GM21423 (cell line): ENCODE measurements around the gene CACFD1.

ENCODE experiments used
- ATAC-seq: cut with Tn5 transposase; IDR thresholded peaks from one replicate; pipeline ENCODE4 v1.9.1; 2021; ENCODE audit warnings: mild to moderate bottlenecking, moderate library complexity; ENCODE audit not compliant: unreplicated experiment

Gene CACFD1

GRCh38 chr9:133459476-133460404 lies at the start of gene CACFD1:
CACFD1 (plus strand) TSS chr9:133459978; CDS start chr9:133460067, 89 bp downstream.
- ATAC-seq: peak; percentile 77

GRCh38 chr9:133415170-133415569 lies 44.6 kb upstream of the CACFD1 start:
- no peak for ATAC-seq

GRCh38 chr9:133417541-133418461 lies 42.0 kb upstream of the CACFD1 start, which contains the start of gene REXO4:
REXO4 (minus strand) TSS chr9:133418010; CDS start chr9:133417844, 166 bp downstream.
- peak; percentile 70 for ATAC-seq

GRCh38 chr9:133419005-133419404 lies 40.8 kb upstream of the CACFD1 start:
- ATAC-seq: no peak

- ATAC-seq: no peak
Measured at GRCh38 chr9:133420392-133420827, 39.4 kb upstream of the CACFD1 start.

GRCh38 chr9:133421615-133422542 lies 37.9 kb upstream of the CACFD1 start, which contains the start of gene ADAMTS13:
ADAMTS13 (plus strand) TSS chr9:133422367; CDS start chr9:133422444, 77 bp downstream.
- no peak for ATAC-seq

GRCh38 chr9:133423216-133423615 lies 36.6 kb upstream of the CACFD1 start:
- no peak for ATAC-seq

- ATAC-seq: no peak
Measured at GRCh38 chr9:133424187-133424586, 35.6 kb upstream of the CACFD1 start.

- ATAC-seq: no peak
Measured at GRCh38 chr9:133425049-133425632, 34.6 kb upstream of the CACFD1 start.

GRCh38 chr9:133426011-133426410 lies 33.8 kb upstream of the CACFD1 start:
- ATAC-seq: no peak

- ATAC-seq: no peak
Measured at GRCh38 chr9:133427658-133428348, 32.0 kb upstream of the CACFD1 start.

GRCh38 chr9:133428617-133429101 lies 31.1 kb upstream of the CACFD1 start:
- ATAC-seq: no peak

- ATAC-seq: no peak
Measured at GRCh38 chr9:133429214-133429613, 30.6 kb upstream of the CACFD1 start.

GRCh38 chr9:133429641-133430161 lies 30.1 kb upstream of the CACFD1 start:
- ATAC-seq: no peak

- ATAC-seq: no peak
Measured at GRCh38 chr9:133430244-133430643, 29.5 kb upstream of the CACFD1 start.

GRCh38 chr9:133433351-133433843 lies 26.4 kb upstream of the CACFD1 start:
- ATAC-seq: no peak

GRCh38 chr9:133436681-133437080 lies 23.1 kb upstream of the CACFD1 start:
- ATAC-seq: no peak

GRCh38 chr9:133437753-133438531 lies 21.8 kb upstream of the CACFD1 start:
- ATAC-seq: no peak
